22Rv1 (cell line): ENCODE data around the gene BTBD9.

Source experiments
- H3K27ac ChIP-seq: fragments of 450-650 bp; 2 replicates; pipeline ENCODE4 v1.5.1; 2017
- CTCF ChIP-seq: fragments of 450-650 bp; IDR thresholded peaks from 2 replicates; pipeline ENCODE4 v1.5.1; 2017; ENCODE audit warnings: mild to moderate bottlenecking
- ZFX ChIP-seq: fragments of 450-650 bp; IDR thresholded peaks from 2 replicates; pipeline ENCODE4 v1.6.1; 2017; ENCODE audit warnings: antibody characterized with exemption, borderline replicate concordance

BTBD9 gene

GRCh38 chr6:38391626-38392579, 247.8 kb downstream of the BTBD9 start:
- H3K27ac ChIP-seq: no peak overlapping the region
- no peak for TF ChIP-seq CTCF
- no peak for TF ChIP-seq ZFX

GRCh38 chr6:38391206-38391605, 248.5 kb downstream of the BTBD9 start:
- TF ChIP-seq CTCF (no peak), ZFX (no peak)
- no peak overlapping the region for H3K27ac ChIP-seq

- TF ChIP-seq ZFX (no peak), CTCF (no peak)
- H3K27ac ChIP-seq: no peak overlapping the region
Observed at GRCh38 chr6:38389875-38390274, 249.9 kb downstream of the BTBD9 start.

GRCh38 chr6:38387971-38388370, 251.8 kb downstream of the BTBD9 start:
- H3K27ac ChIP-seq: no peak overlapping the region
- TF ChIP-seq ZFX (no peak), CTCF (no peak)

- TF ChIP-seq ZFX: no peak
- no peak for TF ChIP-seq CTCF
- no peak overlapping the region for H3K27ac ChIP-seq
Observed at GRCh38 chr6:38387461-38387860, 252.3 kb downstream of the BTBD9 start.

GRCh38 chr6:38378801-38379200, 260.9 kb downstream of the BTBD9 start:
- H3K27ac ChIP-seq: no peak overlapping the region
- no peak for TF ChIP-seq CTCF

- TF ChIP-seq ZFX (no peak), CTCF (no peak)
- no peak overlapping the region for H3K27ac ChIP-seq
Observed at GRCh38 chr6:38375937-38376336, 263.8 kb downstream of the BTBD9 start.
